Hepatocyte (in vitro differentiated cells): ENCODE results near the gene GDPD4. TPM values are rescaled to one million over a fixed set of nuclear protein-coding genes. Genes with fewer than 3 reads are reported as not detected.

ENCODE experiments used
- polyA plus RNA-seq: library from polyadenylated mRNA; unstranded; fragments of >200 nt; fragmentation: Nextera tagmentation; extraction: Ambion mirVana; gene quantifications from 2 replicates; pipeline ENCODE4 v1.2.1, GENCODE V29; 2016
- total RNA-seq: library from RNA; depleted of rRNA; stranded (reverse); fragments of >200 nt; gene quantifications from 2 replicates; pipeline ENCODE4 v1.2.3, GENCODE V29; 2014

Gene GDPD4
- total and polyA plus RNA-seq, 2 experiments from 2014 or later = 0.47 to 1.1 TPM

Other genes starting within 250 kb of the GDPD4 start
- gene CAPN5, start 234.7 kb downstream of the GDPD4 start, total RNA-seq = 25.2 and 29.1 TPM in 2 replicates
- 28.8 and 34.6 TPM in 2 replicates for gene CAPN5, start 234.7 kb downstream of the GDPD4 start, polyA plus RNA-seq
- not detected in 2 replicates for gene OMP, start 198.8 kb downstream of the GDPD4 start, total RNA-seq
- 0.47 TPM in 1 of 2 replicates, not detected in the other for gene OMP, start 198.8 kb downstream of the GDPD4 start, polyA plus RNA-seq
- 6.4 and 9.8 TPM in 2 replicates for gene MYO7A, start 173.4 kb downstream of the GDPD4 start, total RNA-seq
- 10.1 and 12.6 TPM in 2 replicates for gene MYO7A, start 173.4 kb downstream of the GDPD4 start, polyA plus RNA-seq
- 51.8 and 62.0 TPM in 2 replicates for gene PAK1, start 172.4 kb upstream of the GDPD4 start, total RNA-seq
- gene PAK1, start 172.4 kb upstream of the GDPD4 start, polyA plus RNA-seq = 30.3 and 31.6 TPM in 2 replicates